ENCODE measurements around the gene CRLF1. TPM values are rescaled to one million over a fixed set of nuclear protein-coding genes. Genes with fewer than 3 reads are reported as not detected.
A peak's percentile ranks its signal among the peaks of the same experiment; 100 is the strongest.

The CRLF1 gene
- total and polyA plus RNA-seq, 2 experiments from 2014 or later: 8.6 to 59.2 TPM

GRCh38 chr19:18558604-18559003, 48.0 kb downstream of the CRLF1 start:
- WGBS, 2 experiments (ENCODE audit: low coverage in 1 of 2, low lambda C conversion rate in 2 of 2, missing lambda C conversion rate in 2 of 2): 46 to 47% methylated on average over 3 of the region's 3 CpGs
- Histone ChIP-seq H3K4me3 (peak overlapping the region; percentile 89), H3K27me3 (replicated peaks; ENCODE audit: insufficient read depth) (no peaks in the 10 kb centered on the region), H3K4me1 (ENCODE audit: insufficient read depth) (peaks cover 12% of the 10 kb centered on the region), H3K9me3 (ENCODE audit: low read depth) (no peaks in the 10 kb centered on the region), H3K9me2 (ENCODE audit: insufficient read depth) (no peaks in the 10 kb centered on the region), H3K79me2 (ENCODE audit: insufficient read depth) (peaks cover 50% of the 10 kb centered on the region), H3K36me3 (ENCODE audit: low read depth) (no peaks in the 10 kb centered on the region), H3K9ac (peak overlapping the region; percentile 92), H2AFZ (peak overlapping the region; percentile 75), H3K4me2 (ENCODE audit: unreplicated experiment) (peak overlapping the region; percentile 90), H3F3A (ENCODE audit: insufficient read depth) (0 out of 2 replicates have a peak, but pooled peaks cover 6% of the 10 kb centered on the region), H4K20me1 (ENCODE audit: insufficient read depth) (no peaks in the 10 kb centered on the region), H3K27ac (peak overlapping the region; percentile 63)
- in situ Hi-C loops (cut with MboI): no loop called here
- DNase-seq: peak; percentile 18
- no peak for TF ChIP-seq EZH2 (IDR thresholded peaks at IDR 0.05; ENCODE audit: insufficient read depth, poor library complexity, severe bottlenecking)
- no peak for TF ChIP-seq EZH2phosphoT487 (IDR thresholded peaks at IDR 0.05; ENCODE audit: insufficient read depth, low read depth)

- H3K27ac ChIP-seq: peak overlapping the region; percentile 63
- no peaks in the 10 kb centered on the region for H4K20me1 ChIP-seq (ENCODE audit: insufficient read depth)
- H2AFZ ChIP-seq: peak overlapping the region; percentile 75
- 1 to 2% methylated on average over 11 of the region's 11 CpGs for WGBS, 2 experiments (ENCODE audit: low coverage in 1 of 2, low lambda C conversion rate in 2 of 2, missing lambda C conversion rate in 2 of 2)
- H3K9me2 ChIP-seq (ENCODE audit: insufficient read depth): no peaks in the 10 kb centered on the region
- H3K79me2 ChIP-seq (ENCODE audit: insufficient read depth): peaks cover 50% of the 10 kb centered on the region
- H3K4me1 ChIP-seq (ENCODE audit: insufficient read depth): peaks cover 12% of the 10 kb centered on the region
- in situ Hi-C loops (cut with MboI): no loop called here
- H3F3A ChIP-seq (ENCODE audit: insufficient read depth): 0 out of 2 replicates have a peak, but pooled peaks cover 6% of the 10 kb centered on the region
- no peaks in the 10 kb centered on the region for H3K27me3 ChIP-seq (replicated peaks; ENCODE audit: insufficient read depth)
- H3K4me3 ChIP-seq: peak overlapping the region; percentile 89
- TF ChIP-seq EZH2 (IDR thresholded peaks at IDR 0.05; ENCODE audit: insufficient read depth, poor library complexity, severe bottlenecking): no peak
- TF ChIP-seq EZH2phosphoT487 (IDR thresholded peaks at IDR 0.05; ENCODE audit: insufficient read depth, low read depth): no peak
- no peaks in the 10 kb centered on the region for H3K9me3 ChIP-seq (ENCODE audit: low read depth)
- peak overlapping the region; percentile 92 for H3K9ac ChIP-seq
- H3K4me2 ChIP-seq (ENCODE audit: unreplicated experiment): peak overlapping the region; percentile 90
- DNase-seq: peak; percentile 40
- no peaks in the 10 kb centered on the region for H3K36me3 ChIP-seq (ENCODE audit: low read depth)
Measured at GRCh38 chr19:18558202-18558555, 48.4 kb downstream of the CRLF1 start.

- TF ChIP-seq EZH2 (IDR thresholded peaks at IDR 0.05; ENCODE audit: insufficient read depth, poor library complexity, severe bottlenecking): no peak
- TF ChIP-seq EZH2phosphoT487 (IDR thresholded peaks at IDR 0.05; ENCODE audit: insufficient read depth, low read depth): no peak
- peak within 1 kb of the TSS; percentile 92 for H3K9ac ChIP-seq
- peak within 1 kb of the TSS; percentile 75 for H2AFZ ChIP-seq
- 2% methylated on average over 36 to 56 of the region's 58 CpGs for WGBS, 2 experiments (ENCODE audit: low coverage in 1 of 2, low lambda C conversion rate in 2 of 2, missing lambda C conversion rate in 2 of 2)
- peak within 1 kb of the TSS; percentile 63 for H3K27ac ChIP-seq
- DNase-seq: peak; percentile 100
- H3K36me3 ChIP-seq (ENCODE audit: low read depth): no peaks in the 10 kb centered on the region
- in situ Hi-C loops (cut with MboI): no loop called here
- H3K4me1 ChIP-seq (ENCODE audit: insufficient read depth): peaks cover 12% of the 10 kb centered on the region
- peaks cover 48% of the 10 kb centered on the region for H3K79me2 ChIP-seq (ENCODE audit: insufficient read depth)
- H3K27me3 ChIP-seq (replicated peaks; ENCODE audit: insufficient read depth): no peaks in the 10 kb centered on the region
- H3K9me3 ChIP-seq (ENCODE audit: low read depth): no peaks in the 10 kb centered on the region
- peak within 1 kb of the TSS; percentile 89 for H3K4me3 ChIP-seq
- H3F3A ChIP-seq (ENCODE audit: insufficient read depth): 0 out of 2 replicates have a peak, but pooled peaks cover 6% of the 10 kb centered on the region
- H4K20me1 ChIP-seq (ENCODE audit: insufficient read depth): no peaks in the 10 kb centered on the region
- H3K9me2 ChIP-seq (ENCODE audit: insufficient read depth): no peaks in the 10 kb centered on the region
- H3K4me2 ChIP-seq (ENCODE audit: unreplicated experiment): peak within 1 kb of the TSS; percentile 90
Measured at GRCh38 chr19:18557411-18558201, 49.0 kb downstream of the CRLF1 start, which contains the start of gene KXD1. TSS of gene KXD1 (plus strand) at chr19:18557870. CDS start at chr19:18562057, 4,187 bp downstream.

GRCh38 chr19:18551631-18552030, 55.0 kb downstream of the CRLF1 start:
- DNase-seq: no peak
- no peaks in the 10 kb centered on the region for H3K27me3 ChIP-seq (replicated peaks; ENCODE audit: insufficient read depth)
- no peaks in the 10 kb centered on the region for H4K20me1 ChIP-seq (ENCODE audit: insufficient read depth)
- no peak overlapping the region for H3K9ac ChIP-seq
- no peaks in the 10 kb centered on the region for H3K79me2 ChIP-seq (ENCODE audit: insufficient read depth)
- H3K4me3 ChIP-seq: no peak overlapping the region
- H2AFZ ChIP-seq: 0 out of 2 replicates have a peak overlapping the region, but pooled peaks have one; percentile 19
- WGBS, 2 experiments (ENCODE audit: low coverage in 1 of 2, low lambda C conversion rate in 2 of 2, missing lambda C conversion rate in 2 of 2): 70 to 74% methylated on average over 6 of the region's 6 CpGs
- H3K9me2 ChIP-seq (ENCODE audit: insufficient read depth): no peaks in the 10 kb centered on the region
- H3K36me3 ChIP-seq (ENCODE audit: low read depth): no peaks in the 10 kb centered on the region
- no peaks in the 10 kb centered on the region for H3K4me1 ChIP-seq (ENCODE audit: insufficient read depth)
- in situ Hi-C loops (cut with MboI): no loop called here
- no peak for TF ChIP-seq EZH2 (IDR thresholded peaks at IDR 0.05; ENCODE audit: insufficient read depth, poor library complexity, severe bottlenecking)
- TF ChIP-seq EZH2phosphoT487 (IDR thresholded peaks at IDR 0.05; ENCODE audit: insufficient read depth, low read depth): no peak
- no peak overlapping the region for H3K27ac ChIP-seq
- H3F3A ChIP-seq (ENCODE audit: insufficient read depth): no peaks in the 10 kb centered on the region
- H3K4me2 ChIP-seq (ENCODE audit: unreplicated experiment): no peak overlapping the region
- H3K9me3 ChIP-seq (ENCODE audit: low read depth): no peaks in the 10 kb centered on the region

Data from GM23248 (cell line).